Suppressor macrophage (primary cell): ENCODE results near the gene CDH4.

ENCODE experiments used
- DNase-seq, 4 experiments: peaks; one replicate each; pipeline ENCODE4 v3.0.0-alpha.2; 2020 to 2022

CDH4 gene

DNA sequence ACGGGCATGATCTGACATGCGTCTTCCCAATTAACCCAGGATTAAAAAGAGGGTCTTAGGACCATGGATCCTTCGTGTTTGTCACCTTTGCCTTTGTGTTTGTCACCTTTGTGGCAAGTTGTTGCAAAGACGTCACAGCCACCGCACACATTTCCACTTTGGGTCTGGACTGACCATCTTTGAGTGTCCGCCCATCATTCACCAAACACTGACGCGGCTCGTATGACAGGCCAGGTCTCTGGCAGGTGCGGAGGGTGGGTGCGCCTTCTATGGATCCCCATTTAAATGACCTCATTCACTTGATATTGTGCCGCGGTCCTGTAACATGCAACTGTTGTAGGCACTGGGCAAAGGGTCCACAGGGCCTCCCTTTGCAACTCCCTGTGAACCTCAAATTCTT lies 409.5 kb downstream of the CDH4 start:
- no peak for DNase-seq

DNA sequence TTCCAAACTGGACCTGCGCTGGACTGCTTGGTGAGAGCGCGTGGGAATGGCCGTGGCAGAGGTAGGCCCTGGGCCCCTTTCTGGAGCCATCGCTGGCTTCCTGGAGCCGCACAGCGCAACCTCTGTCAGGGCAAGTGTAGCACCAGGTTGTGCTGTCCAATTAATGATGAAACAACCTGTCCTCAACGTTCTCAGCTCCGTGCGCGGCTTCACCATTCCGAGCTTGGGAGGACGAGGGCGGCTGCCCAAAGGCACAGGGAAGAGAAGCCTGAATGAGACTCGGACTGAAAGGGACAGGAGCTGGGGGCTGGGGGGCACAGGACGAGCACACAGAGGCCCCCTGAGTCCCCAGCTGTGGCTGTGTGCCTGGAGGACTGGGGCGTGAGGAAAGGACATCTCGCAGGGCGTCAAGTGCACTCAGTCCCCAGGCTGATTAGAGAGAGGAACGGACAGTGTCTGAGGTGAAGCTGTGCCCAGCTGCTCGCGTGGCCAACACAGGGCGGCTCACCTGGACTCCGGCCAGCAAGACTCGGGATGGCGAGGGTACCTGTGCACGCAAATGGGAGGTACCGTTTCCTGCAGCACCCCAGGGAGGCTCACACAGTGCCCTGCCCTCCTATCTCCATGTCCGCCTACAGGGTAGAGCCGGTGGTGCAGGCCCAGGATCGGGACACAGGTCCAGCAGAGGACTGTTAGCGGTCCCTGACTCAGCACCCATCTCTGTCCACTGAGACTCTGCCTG lies 410.3 kb downstream of the CDH4 start:
- DNase-seq = no peak

DNA sequence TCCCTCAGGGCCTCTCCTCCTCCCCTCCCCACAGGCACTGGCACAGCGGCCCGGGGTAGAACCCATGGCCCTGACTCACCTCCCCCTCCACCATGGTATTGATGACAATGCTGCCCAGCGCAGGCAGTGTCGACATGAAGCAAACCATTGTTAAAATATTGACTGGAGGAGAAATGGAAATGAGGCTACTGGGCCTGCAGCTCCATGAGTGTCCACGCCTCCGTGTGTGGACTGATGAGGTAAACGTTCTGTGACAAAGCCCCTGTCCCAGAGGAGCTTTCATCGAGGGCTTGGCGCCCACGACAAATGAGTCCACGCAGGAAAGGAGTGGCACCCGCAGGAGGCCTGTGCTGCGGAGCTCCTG lies 410.9 kb downstream of the CDH4 start:
- no peak for DNase-seq

DNA sequence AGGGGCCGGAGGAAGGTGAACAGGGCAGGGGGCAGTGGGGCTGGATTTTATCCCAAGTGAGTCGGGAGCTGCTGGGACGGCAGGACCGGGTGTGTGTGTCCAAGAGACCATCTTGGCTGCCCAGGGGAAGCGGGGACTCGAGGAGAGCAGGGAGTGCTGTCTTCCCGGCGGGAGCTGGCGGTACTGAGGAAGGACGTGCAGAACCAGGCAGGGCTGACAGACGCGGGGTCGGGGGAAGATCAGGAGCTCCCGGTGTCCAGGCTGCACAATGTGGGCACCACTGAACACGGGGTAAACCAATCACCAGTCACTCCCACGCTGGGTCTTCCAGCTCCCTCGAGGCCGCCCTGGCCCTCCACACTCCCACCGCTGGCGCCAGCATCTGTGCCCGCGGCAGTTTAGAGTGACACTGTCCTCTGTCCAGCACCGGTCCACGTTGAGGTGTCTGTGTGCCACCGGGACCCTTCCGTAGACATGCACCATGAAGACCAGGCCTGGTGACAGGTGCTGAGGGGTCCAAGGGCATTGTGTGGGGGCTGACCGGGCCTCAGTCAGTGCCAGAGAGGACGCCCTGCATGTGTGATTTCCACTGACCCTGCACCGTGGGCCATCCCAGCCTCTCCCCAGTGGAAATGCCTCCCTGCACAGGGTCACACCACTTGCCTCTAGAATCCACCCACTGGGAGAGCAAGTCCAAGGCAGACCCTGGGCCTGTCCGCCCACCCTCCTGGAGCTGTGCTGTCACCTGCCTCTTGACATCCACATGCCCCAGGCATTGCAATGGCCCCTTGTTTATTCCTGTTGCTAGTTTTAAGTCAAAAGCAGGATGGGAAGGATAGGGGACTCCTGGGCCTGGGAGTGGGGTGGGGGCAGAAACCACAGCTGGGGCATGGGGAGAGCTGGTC lies 411.7 kb downstream of the CDH4 start:
- no peak for DNase-seq

DNA sequence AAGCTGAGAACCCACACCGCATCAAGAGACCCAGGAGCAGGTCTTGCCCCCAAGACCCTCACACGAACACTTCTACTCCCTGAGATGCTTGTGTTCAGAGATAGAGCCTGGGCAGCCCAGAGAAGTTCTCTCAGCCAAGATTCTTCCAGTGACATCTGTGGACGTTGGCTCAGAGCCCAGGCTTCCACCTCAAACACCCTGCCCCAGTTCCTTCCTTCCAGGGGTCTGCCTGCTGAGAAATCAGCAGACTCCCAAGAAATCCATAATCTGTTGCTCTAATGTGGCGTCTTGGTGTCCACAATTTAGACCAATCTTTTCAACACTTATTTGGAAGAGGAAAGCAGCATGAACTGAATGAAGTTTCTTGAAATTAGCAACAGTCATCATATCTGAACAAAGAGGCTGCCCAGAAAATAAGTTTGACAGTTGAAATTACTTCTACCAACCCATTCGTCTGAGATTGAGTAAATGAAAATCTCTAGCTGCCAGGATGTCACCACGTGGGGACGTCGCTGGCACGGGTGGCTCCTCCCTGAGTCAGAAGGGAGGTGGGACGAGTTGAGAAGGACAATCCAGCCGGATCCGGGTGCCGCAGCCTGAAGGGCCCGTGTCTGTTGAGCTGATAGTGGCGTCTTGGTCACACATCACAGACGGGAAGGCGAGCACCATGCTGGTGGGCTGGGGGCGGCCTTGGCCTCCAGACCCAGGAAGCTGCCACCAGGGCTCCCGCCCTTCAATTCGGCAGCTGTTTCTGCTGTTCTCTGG lies 412.7 kb downstream of the CDH4 start:
- DNase-seq = no peak

DNA sequence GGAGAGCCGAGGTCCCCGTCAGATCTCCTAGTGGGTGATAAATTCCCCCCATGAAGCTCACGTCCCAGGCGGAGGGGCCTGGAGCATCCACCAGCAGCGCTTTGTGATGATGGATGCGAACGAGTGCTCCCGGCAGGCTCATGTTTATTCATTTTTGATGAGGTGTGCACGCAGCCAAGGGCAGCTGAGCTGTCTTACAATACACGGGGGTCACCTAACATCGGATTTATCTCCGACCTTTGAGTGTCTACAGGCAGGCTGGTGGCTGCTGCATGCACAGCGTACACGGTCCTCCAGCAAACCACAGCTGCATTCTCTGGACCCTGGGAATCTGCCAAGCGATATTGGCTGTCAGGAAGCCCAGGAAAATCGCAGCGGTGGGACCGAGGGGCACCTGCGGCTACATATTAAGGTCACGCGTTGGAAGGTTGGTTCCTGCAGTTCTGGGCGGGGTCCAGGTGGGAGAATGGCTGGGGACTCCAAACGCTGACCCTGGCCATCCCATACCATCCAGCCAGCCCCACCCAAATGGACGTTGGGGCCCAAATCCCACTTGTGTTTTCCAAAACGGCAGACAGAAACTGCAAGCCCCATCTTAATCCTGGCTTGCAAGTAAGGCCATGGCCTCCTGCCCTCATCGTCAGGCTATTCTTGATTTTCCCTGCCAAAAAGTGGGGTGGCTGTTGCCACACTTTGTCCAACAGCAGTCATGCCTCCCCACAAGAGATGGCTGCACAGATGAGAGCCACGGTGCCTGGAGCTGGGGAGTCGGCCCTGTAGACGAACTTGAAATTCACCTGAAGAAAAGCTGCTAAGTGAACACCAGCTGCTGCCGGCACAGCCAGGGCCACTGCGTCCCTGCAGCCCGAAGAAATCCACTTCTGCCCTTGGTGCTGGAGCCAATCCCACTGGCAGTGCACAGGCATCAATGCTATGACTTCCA lies 413.7 kb downstream of the CDH4 start:
- no peak for DNase-seq

DNA sequence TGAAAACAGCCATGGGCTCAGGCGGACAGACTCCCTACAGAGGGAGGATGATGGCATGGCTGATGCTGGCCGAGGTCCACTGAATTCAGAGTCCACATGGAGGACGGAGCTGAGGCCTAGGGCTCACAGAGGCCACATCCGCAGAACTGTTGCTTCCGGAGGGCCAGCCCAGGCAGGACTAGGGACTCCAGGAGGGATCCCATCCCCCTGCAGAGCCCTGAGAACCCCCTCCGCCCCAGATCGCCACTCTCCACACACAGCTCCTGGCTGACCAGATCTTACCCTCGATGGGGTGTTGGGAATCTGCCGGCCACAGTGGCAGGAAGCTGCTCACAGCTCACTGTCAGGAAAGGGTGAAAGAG lies 414.4 kb downstream of the CDH4 start:
- no peak for DNase-seq

DNA sequence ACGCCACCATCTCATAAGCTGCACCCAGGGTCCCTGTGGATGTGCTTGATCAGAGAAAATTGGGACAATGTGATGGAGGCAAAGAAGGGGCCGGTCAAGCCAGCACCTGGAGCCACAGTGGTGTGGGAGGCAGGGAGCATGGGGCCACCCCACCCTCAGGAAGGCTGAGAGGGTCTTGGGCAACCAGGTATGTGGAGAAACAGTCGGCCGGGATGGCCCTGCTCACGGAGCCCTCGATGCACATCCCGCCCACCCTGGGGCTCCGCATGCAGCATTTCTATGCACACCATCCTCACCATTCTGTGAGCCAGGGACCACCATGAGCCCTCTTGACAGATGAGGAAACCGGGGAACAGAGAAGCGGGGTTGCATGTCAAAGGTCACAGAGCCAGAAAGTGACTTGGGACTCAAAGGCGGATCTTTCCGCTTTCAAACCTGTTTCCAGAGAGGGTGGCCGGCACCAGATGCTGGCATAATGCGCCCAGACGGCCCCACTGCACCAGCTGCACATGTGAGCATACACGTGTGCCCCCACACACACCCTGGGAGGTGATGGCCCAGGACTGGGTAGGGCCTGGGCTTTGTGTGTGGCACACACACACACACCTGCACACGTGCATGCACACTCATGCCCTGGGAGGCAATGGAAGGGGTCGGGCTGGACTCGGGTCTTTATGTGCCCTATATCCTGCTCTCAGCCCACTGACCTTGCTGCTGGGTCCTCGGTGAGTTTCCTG lies 415.2 kb downstream of the CDH4 start:
- no peak for DNase-seq

DNA sequence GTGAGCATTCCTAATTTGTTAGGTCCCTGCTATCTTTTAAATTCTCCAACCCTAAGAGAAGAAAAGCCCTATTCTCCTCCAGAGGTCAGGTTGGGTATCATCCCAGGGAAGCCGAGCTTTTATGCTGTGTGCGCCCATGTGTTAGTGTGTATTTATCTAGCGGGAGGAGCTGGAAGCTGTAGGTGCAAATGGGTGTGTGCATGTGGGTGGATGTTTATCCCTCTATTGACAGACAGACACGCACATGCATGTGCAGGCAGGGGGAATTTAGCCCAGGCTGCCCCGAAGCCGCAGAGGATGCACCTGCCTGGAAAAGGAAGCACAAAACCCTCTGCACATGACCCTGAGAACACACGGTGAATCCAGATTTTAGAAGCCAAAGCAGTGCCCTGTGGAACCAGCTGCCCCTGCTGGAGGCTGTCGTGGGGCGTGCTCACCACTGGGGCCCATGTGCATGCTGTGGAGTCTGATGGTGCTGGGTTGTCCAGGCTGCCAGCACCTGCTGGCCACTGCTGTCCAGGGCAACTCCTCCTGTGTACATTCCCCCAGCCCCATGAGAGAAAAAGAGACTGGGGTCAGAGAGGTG lies 416.1 kb downstream of the CDH4 start:
- DNase-seq = no peak

DNA sequence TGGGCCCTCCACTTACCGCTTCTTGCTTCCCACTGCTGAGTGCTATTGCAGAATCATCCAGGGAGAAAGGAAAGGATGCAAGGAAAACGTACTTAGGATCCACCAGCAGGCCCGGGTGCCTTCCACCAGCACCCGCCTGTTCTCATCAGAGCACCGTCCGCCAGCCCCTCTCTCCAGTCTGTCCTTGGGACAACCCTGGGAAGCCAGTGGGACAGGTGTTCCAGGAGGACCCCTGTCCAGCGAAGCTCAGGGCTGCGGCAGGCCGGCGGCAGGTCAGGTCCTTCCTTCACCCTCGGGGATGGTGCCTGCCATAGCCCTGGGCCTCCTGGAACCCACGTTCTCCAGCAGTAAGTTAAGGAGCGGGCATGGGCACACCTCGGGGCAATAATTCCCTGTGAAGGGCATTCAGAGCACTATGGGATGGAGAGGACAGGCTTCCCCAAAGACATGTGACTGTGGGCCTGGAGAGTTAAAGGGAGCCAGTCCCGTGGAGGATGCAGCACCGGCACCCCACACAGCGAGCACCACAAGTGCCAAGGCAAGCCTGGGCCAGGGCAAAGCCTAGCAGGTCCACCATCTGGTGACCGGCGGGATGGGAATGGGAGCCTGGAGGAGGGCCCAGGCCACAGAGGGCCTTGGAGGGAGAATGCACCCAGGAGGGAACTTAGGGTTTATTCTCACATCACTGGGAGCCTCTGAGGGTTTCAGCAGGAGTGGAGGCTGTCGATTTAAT lies 416.9 kb downstream of the CDH4 start:
- DNase-seq = no peak

DNA sequence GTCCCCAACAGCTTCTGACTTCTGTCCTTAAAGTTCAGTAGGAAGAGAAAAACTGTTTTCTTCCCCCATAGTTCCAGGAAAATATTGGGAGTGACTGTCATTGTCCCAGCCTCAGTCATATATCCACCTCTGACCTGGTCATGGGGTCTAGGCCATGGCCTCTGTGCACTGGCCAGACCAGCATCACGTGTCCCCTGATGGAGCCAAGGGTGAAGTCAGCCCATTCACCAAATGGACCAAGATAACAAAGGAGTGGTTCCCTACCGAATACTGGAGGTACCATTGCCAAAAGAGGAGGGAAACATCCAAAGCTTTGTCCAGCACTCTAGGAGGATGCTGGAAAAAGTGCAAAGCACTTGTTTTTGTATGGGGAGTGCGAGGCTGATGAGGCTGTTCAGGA lies 418.2 kb downstream of the CDH4 start:
- no peak for DNase-seq

DNA sequence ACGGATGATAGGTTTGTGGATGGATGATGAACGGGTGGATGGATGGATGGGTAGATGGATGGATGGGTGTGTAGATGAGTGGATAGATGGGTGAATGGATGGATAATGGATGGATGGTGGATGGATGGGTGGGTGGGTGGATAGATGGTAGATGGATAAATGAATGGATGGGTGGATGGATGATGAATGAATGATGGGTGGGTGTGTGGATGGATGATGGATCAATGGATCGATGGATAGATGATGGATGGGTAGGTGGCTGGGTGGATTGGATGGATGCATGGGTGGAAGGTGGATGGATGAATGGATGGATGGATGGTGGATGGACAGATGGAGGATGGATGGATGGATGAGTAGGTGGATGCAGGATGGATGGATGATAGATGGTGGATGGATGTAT lies 419.5 kb downstream of the CDH4 start:
- no peak for DNase-seq

DNA sequence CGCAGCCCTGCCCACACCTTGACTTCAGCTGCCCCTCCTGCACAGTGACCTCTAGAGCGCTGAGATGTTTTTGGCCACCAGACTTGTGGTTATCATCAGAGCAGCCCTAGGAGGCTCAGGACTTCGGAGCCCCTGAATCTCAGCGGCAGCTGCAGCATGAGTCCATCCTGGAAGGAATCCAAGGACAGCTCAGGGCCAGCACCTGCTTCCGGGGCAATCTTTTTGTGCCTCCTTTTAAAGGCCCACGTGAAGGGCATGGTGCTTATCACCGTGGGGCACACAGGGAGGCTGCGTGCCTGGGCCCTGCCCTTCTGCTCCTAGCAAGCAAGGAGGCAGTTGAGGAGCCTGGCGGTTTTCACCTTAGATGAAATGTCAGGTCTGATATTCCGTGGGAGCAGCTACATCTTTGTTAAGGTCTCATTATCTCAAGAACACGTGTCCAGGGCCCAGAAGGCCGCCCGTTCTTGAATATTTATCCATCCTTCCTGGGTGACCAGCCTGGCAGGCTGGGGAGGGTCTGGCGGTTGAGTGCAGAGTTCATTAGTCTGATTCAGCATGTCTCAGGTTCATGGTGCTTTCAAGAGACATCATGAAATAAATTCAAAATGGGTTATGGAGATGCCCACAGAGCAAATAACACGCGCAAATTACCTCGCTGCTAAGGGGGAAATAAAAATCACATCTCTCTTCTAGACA lies 421.2 kb downstream of the CDH4 start:
- no peak for DNase-seq

DNA sequence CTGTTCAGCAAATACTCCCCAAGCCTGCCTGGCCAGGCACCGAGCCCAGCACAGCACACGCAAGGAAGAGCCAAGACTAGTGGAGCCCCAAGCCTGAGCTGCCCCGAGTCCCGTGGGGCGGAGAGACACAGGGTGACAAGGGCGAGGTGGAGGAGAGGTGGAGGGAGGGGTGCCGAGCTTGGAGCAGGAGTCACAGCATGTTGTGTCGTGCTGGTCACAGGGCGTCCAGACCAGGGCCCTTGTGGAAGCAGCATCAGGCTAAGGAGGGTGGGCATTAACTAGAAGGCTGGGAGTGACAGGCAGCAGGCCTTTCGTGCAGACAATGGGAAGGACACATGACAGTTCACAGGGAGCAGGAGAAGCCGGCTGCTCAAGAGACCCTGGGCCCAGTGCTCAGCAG lies 422.1 kb downstream of the CDH4 start:
- DNase-seq = no peak

DNA sequence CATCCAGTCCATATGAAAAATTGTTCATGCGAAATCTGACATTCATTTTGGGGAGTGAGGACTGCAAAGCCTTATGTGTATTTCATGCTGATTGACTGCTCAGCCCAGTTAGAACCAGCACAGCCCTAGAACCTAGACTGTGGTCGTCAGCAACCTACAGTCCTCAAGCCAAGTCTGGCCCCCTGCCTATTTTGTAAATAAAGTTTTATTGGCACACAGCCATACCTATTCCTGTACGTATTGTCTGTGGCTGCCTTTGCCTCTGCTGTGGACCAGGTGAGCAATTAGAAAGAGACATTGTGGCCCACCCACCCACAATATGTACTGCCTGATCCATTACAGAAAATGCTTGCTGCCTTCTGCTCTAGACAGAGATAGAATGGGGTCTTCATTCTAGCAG lies 422.6 kb downstream of the CDH4 start:
- DNase-seq = no peak

DNA sequence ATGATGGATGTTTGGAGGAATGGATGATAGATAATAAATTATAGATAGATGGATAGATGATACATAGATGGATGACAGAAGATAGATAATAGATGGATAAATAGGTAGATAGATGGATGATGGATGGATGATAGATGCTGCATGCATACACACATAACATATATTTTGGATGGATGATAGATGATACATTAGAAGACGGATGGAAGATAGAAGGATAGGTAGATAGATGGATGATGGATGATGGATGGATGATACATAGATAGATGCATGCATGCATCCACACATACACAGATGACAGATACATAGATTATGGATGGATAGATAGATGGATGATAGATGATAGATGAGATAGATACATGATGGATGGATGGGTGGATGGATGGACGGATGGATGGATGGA lies 425.9 kb downstream of the CDH4 start:
- no peak for DNase-seq

DNA sequence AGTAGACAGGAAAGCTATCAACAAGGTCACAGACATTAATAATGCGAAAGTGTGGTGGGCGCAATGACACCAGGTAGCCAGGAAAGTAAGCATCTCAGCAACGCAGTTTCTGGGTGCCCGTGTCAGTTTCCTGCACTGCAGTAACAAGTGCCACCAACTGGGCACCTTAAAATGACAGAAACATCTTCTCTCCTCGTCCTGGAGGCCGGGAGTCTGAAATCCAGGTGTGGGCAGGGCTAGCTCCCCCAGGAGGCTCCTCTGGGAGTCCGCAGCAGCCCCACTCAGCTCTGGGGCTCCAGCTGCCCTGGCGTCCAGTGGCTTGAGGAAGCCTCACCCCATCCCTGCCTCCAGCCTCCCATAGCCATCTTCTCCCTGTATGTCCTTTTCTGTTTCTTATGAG lies 426.4 kb downstream of the CDH4 start:
- no peak for DNase-seq

DNA sequence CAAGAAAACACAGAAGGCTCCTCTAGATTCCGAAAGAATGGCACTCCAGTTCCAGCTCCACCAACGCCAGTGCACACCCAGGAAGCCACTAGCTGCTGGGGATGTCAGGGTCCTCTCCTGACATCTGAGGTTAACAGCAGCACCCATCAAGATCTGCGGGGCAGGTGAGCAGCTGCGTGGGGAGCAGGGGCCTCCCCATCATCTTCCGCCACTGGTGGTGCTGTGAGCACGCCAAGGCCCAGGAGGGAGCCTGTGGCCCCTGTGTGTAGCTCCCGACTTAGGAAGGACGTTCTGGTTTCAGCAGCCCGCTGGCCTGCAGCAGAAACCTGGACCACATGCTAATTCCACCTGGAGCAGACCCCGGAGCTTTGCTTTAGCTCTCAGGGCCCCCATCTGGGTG lies 427.4 kb downstream of the CDH4 start:
- DNase-seq = no peak

DNA sequence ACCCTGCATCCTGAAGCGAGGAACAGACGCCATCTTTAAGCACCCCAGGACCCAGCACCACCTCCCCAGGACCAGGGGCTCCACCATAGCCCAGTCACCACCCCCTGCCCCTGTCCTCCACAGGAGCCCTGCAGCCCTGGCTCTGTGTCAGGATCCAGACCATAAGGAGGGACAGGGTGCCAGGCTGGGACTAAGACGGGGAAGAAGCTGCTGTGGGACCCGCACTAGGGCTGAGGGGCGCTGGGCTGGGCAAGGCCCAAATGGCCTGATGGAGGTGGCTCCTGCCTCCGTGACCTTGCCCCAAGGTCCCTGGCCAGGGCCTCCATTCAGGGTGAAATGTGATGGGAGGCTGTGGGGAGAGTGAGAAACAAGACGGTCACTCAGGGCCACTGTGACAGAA lies 428.0 kb downstream of the CDH4 start:
- DNase-seq = no peak
